Measurements from ENCODE around the gene ZNF688.

GRCh38 chr16:30548416-30549253 lies 22.9 kb downstream of the ZNF688 start:
- no peak for TF ChIP-seq EZH2 (IDR thresholded peaks at IDR 0.05; ENCODE audit: insufficient read depth, low read length)
- TF ChIP-seq CTCF (IDR thresholded peaks at IDR 0.05; ENCODE audit: insufficient read depth, low read depth, low read length): no peak

Data from astrocyte (in vitro differentiated cells and primary cell).